ENCODE data around the gene PFKP.
"Not testable (repeated sequence)": the region's sequence is repeated elsewhere in the genome, so short reads cannot be mapped to it uniquely, and the experiment has no call there.

PFKP gene

GRCh38 chr10:3046981-3047547 lies 20.3 kb upstream of the PFKP start:
- DNase-seq (ENCODE audit: low read depth in 2 of 2): no peak

DNA sequence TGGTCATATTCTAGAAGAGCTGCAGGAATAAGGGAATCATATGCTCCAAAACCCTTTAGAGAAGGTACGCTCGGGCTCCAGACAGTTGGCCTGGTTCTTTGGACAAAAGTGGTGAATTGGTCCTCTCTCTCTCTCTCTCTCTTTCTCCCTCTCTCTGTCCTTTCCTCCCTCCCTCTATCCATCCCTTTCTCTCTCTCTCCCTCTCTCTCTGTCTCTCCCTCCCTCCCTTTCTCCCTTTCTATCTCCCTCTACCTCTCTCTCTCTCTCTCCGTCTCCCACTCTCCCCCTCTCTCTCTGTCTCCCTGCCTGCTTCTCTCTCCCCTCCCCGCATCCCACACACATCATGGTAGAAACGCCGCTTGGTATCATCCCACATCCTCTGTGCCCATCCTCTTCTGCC lies 19.8 kb upstream of the PFKP start:
- no peak for DNase-seq (ENCODE audit: low read depth in 2 of 2)

- DNase-seq (ENCODE audit: low read depth in 2 of 2): no peak
Measured at GRCh38 chr10:3048119-3049019, 19.0 kb upstream of the PFKP start.

DNA sequence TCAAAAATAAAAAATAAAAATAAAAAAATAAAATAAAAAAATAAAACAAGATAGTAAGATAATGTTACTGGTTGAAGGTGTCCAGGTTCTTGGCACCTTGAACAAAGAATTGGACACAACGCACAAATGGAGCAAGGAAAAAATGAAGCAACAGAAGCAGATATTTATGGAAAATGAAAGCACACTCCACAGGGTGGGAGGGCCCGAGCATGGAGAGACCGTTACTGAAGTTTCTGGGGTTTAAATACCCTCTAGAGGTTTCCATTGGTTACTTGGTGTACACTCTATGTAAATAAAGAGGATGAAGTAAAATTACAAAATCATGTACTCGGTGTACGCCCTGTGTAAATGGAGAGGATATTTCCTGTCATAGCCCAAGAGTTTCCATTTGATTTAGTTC lies 15.7 kb upstream of the PFKP start:
- DNase-seq (ENCODE audit: low read depth in 2 of 2): no peak

- no peak for DNase-seq (ENCODE audit: low read depth in 2 of 2)
Measured at GRCh38 chr10:3053155-3053554, 14.2 kb upstream of the PFKP start.

- DNase-seq (ENCODE audit: low read depth in 2 of 2): no peak
Measured at GRCh38 chr10:3054183-3054850, 13.0 kb upstream of the PFKP start.

DNA sequence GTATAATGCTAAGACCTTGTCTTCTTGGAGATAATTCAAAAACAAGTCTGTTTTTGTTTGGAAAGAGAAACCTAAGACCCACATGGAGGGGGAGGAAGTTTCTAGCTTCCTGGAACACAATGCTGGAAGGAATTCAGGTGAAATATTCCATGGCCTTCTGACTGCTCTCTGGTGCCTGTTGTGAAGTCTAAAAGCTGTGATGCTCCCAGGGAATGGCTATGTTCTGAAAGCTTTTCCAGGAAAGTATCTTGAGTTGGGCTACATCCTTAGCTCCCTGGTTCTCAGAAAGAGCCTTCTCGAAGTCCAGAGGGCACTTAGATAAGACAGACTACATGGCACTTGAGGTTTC lies 12.5 kb upstream of the PFKP start:
- DNase-seq (ENCODE audit: low read depth in 2 of 2): no peak

- DNase-seq (ENCODE audit: low read depth in 2 of 2): no peak
Measured at GRCh38 chr10:3056280-3057037, 10.9 kb upstream of the PFKP start.

DNA sequence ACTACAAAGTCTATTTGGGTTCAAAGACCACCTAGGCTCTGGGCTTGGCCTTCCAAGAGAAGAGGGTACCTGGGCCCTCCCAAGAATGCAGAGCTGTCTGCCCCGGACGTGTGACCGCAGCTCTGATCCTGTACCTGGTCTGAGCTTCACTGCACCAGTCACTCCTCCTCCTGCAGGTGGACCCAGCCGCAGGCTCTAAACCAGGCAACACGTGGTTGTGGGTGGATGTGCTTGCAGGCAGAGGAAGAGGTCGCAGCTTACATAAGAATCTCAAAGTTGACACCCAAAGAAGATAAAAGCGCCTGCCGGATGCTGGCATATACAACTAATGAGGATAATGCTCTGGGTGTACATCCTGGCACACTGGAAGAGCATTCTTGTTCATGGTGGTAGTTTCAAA lies 9.4 kb upstream of the PFKP start:
- DNase-seq (ENCODE audit: low read depth in 2 of 2): no peak

DNA sequence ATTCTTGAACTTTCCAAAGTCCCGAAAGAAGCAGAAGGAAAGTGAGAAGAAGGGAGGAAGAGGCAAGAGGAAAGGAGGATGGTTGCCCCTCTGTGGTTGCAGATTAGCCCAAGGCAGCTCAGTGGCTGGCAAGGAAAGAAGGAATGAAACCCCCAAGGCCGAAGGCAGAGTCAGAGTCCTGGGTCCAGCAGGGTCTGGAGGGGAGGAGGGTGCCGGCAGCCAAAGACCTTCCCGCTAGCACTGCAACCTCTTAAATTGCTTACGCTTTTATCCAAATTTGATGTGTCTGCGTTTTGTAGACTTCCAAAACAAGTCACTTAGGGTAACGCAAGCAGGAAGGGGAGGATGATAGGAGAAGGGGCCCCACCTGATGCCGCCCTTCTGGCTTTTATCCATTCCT lies 7.4 kb upstream of the PFKP start:
- no peak for DNase-seq (ENCODE audit: low read depth in 2 of 2)

DNA sequence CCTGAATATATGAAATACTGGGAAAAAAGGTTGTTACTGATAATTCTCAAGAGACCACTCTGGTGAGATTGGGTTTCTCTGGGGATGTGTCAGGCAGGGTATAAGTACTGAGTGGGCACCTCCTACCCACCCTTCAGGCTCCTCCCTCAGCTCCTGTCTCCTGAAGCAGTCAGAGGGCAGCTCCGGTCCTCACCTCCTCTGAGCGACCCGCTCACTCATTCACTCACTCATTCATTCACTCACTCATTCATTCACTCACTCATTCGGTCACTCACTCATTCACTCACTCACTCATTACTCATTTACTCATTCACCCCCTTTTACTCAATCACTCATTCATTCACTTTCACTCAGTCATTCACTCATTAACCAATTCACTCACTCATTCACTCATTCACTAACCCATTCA lies 6.9 kb upstream of the PFKP start:
- DNase-seq (ENCODE audit: low read depth in 2 of 2): no peak

GRCh38 chr10:3061323-3061898 lies 5.9 kb upstream of the PFKP start:
- not testable (repeated sequence) for DNase-seq (ENCODE audit: low read depth in 2 of 2)

DNA sequence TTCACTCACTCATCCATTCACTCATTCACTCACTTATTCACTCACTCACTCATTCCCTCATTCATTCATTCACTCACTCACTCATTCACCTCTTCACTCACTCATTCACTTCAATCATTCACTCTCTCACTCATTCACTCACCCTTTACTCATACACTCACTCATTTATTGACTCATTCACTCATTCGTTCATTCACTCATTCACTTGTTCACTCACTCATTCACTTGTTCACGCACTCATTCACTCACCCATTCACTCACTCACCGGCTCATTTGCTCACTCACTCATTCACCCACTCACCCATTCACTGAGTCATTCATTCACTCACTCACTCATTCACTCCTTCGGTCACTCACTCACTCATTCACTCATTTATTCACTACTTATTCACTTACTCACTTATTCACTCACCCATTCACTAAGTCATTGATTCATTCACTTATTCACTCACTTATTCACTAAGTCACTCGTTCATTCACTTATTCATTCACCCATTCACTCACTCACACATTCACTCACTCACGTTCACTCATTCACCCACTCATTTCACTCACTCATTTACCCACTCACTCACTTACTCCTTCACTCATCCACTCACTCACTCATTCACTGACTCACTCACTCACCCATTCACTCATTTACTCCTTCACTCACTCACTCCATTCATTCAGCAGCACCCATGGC lies 4.7 kb upstream of the PFKP start:
- DNase-seq (ENCODE audit: low read depth in 2 of 2): no peak

DNA sequence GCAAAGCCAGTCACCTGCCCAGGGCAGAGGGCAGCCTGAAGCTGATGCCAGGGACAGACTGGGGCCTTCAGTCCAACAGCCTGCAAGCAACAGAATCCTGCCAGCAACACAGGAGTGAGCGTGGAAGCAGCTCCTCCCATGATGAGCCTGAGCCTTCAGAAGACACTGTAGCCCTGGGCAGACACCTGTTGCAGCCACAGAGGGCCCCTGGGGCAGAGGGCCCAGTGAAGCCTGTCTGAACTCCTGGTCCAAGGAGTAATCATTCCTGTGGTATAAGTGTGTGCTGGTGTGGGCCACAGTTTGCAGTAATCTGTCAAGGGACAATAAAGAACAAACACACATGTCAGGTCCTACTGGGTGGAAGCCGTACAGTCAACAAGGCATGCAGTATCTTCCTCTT lies 2.9 kb upstream of the PFKP start:
- DNase-seq (ENCODE audit: low read depth in 2 of 2): no peak

GRCh38 chr10:3065622-3066021 lies 1.7 kb upstream of the PFKP start:
- no peak for DNase-seq (ENCODE audit: low read depth in 2 of 2)

DNA sequence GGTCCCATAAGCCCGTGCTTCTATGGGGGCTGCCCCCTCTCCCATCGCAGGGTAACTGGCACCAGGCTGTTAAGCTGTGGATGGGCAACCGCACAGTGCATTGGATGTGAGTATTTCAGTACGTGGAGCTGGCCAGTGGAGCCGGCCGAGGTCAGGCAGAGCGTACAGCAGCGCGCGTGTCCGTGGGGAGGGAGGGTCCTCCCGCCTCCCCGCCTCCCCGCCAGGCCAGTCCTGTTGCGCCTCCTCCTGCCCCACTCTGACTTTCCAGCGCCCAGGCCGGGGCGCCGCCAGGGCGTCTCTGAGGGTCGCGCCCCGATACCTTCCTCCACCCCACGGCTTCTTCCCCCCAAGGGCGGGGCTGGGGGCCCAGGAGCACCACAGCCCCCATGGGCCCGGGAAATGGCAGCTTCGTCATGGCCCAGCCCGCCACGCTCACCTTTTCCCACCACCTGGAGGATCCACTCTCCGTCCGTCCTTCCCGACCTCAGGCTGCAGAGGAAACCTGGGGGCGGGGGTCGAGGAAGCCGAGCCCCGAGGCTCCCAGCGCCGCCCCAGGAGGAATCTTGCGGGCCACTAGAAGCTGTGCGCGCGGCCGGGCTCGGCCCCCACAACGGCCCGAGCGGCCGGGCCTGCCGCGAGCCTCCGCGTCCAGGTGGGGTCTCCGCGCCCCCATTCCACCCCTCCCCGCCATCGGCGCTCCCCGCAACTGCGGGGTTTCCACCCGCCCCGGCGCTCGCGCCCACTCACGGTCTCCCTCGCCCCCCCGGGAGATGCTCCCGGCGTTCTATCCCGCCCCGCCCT lies 831 bp upstream of the PFKP start:
- DNase-seq (ENCODE audit: low read depth in 2 of 2): no peak

DNA sequence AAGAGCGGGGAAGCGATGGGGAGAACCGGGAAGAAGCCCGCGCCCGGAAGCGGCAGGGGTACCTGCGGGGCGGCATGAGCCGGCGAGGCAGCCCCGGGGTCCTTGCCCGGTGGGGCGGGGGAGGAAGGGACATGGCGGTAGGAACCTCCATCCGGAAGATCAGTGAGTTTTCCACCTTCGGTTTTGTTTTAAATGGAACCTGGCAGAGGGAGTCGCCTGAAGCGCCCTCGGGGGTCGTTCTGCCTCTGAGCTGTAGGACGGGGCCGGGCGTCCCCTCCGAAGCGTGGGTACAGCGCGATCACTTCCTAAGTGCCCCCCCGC lies 471 bp downstream of the PFKP start:
- DNase-seq (ENCODE audit: low read depth in 2 of 2): no peak

- DNase-seq (ENCODE audit: low read depth in 2 of 2): no peak
Measured at GRCh38 chr10:3068201-3068967, 1.0 kb downstream of the PFKP start.

DNA sequence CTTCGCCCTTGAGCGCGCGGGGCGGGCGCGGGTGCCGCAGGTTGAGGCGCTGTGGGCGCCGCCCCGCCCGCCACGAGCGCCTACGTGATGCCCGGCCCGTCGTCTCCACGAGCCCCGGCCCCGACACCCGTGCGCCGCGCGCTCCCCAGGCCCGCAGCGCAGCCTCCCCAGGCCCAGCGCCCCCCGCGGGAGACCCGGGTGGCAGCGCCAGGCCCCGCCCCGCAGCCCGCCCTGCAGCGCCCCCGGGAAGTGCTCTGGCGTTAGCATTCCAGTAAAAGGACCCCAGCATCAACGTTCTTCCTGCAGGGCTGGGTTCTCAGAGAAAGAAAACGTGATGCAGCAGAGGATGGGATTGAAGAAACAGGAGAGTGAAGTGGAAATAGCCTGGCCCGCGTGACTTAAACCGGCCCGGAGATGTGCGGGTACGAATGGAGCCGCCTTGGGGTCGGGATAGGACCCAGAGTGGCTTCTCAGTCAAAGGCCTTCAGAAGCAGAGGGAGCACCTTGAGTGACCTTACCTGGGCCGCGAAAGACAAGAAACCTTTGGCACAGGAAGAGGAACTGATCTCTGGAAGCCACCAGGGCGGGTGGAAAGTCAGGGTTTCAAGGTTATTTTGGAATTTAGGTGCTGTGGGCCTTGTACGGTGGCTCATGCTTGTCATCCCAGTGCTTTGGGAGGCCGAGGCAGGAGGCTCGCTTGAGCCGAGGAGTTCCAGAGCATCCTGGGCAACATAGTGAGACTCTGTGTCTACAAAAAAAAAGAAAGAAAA lies 1.8 kb downstream of the PFKP start:
- no peak for DNase-seq (ENCODE audit: low read depth in 2 of 2)
